Mesothelial cell of epicardium (in vitro differentiated cells): ENCODE data around the gene ARHGAP42. TPM values are rescaled to one million over a fixed set of nuclear protein-coding genes. Genes with fewer than 3 reads are reported as not detected.

Experiments used
- DNase-seq, 2 experiments: peaks; one replicate each; pipeline ENCODE4 v3.0.0; 2021; ENCODE audit warnings: low spot score in 2 of 2; ENCODE audit not compliant: unreplicated experiment in 2 of 2
- H3K27ac Mint-ChIP-seq: 2 replicates; pipeline ENCODE4 v1.8.0; 2021; ENCODE audit warnings: mixed read lengths
- H3K27me3 Mint-ChIP-seq: 2 replicates; pipeline ENCODE4 v1.8.0; 2021; ENCODE audit warnings: low read depth, mixed read lengths
- H3K36me3 Mint-ChIP-seq: 2 replicates; pipeline ENCODE4 v1.8.0; 2021; ENCODE audit warnings: mixed read lengths
- H3K4me1 Mint-ChIP-seq: 2 replicates; pipeline ENCODE4 v1.8.0; 2021; ENCODE audit warnings: mixed read lengths
- H3K4me3 Mint-ChIP-seq: 2 replicates; pipeline ENCODE4 v1.8.0; 2021; ENCODE audit warnings: mild to moderate bottlenecking, moderate library complexity, mixed read lengths
- H3K9me3 Mint-ChIP-seq: 2 replicates; pipeline ENCODE4 v1.8.0; 2021; ENCODE audit warnings: mixed read lengths
- CTCF ChIP-seq: fragments of 200-600 bp; sonication (generic); IDR thresholded peaks from one replicate; pipeline ENCODE4 v1.5.0; 2021; ENCODE audit warnings: antibody characterized with exemption; ENCODE audit not compliant: unreplicated experiment
- total RNA-seq: library from RNA; stranded (reverse); gene quantifications from 3 replicates; pipeline ENCODE4 v1.2.1, GENCODE V29; 2021

ARHGAP42 gene
- total RNA-seq, 1 donor from 2014 or later: 19.4 TPM

- Mint-ChIP-seq H3K4me1 (no peaks in the 10 kb centered on the region), H3K36me3 (peaks cover 21% of the 10 kb centered on the region)
These were observed 274.5 kb downstream of the ARHGAP42 start for GRCh38 chr11:100961633-100962032.

GRCh38 chr11:100963375-100963774 lies 276.3 kb downstream of the ARHGAP42 start:
- no peak overlapping the region for H3K27ac Mint-ChIP-seq
- no peak overlapping the region for H3K4me3 Mint-ChIP-seq
- no peak for TF ChIP-seq CTCF
- no peaks in the 10 kb centered on the region for H3K4me1 Mint-ChIP-seq
- peaks cover 14% of the 10 kb centered on the region for H3K9me3 Mint-ChIP-seq
- DNase-seq: no peak
- H3K36me3 Mint-ChIP-seq: peaks cover 29% of the 10 kb centered on the region
- H3K27me3 Mint-ChIP-seq: no peaks in the 10 kb centered on the region

More at GRCh38 chr11:100961633-100962032, 274.5 kb downstream of the ARHGAP42 start:
- Mint-ChIP-seq H3K27me3 (no peaks in the 10 kb centered on the region), H3K4me3 (no peak overlapping the region), H3K9me3 (peaks cover 4% of the 10 kb centered on the region), H3K27ac (no peak overlapping the region)
- no peak for DNase-seq
- TF ChIP-seq CTCF: no peak

GRCh38 chr11:100964435-100964834 lies 277.3 kb downstream of the ARHGAP42 start:
- Mint-ChIP-seq H3K27me3 (no peaks in the 10 kb centered on the region), H3K9me3 (peaks cover 21% of the 10 kb centered on the region), H3K36me3 (peaks cover 35% of the 10 kb centered on the region), H3K4me1 (no peaks in the 10 kb centered on the region), H3K4me3 (no peak overlapping the region), H3K27ac (no peak overlapping the region)
- no peak for DNase-seq
- no peak for TF ChIP-seq CTCF

- Mint-ChIP-seq H3K27ac (no peak overlapping the region), H3K36me3 (peaks cover 43% of the 10 kb centered on the region), H3K4me1 (no peaks in the 10 kb centered on the region), H3K27me3 (no peaks in the 10 kb centered on the region), H3K4me3 (no peak overlapping the region), H3K9me3 (peaks cover 27% of the 10 kb centered on the region)
- no peak for DNase-seq
- no peak for TF ChIP-seq CTCF
These were observed 278.3 kb downstream of the ARHGAP42 start for GRCh38 chr11:100965346-100965745.

- Mint-ChIP-seq H3K27me3 (no peaks in the 10 kb centered on the region), H3K4me1 (no peaks in the 10 kb centered on the region), H3K4me3 (no peak overlapping the region), H3K27ac (no peak overlapping the region), H3K9me3 (peaks cover 31% of the 10 kb centered on the region), H3K36me3 (peaks cover 46% of the 10 kb centered on the region)
- DNase-seq: no peak
- TF ChIP-seq CTCF: no peak
These were observed 279.3 kb downstream of the ARHGAP42 start for GRCh38 chr11:100966366-100966765.

GRCh38 chr11:100969008-100969407 lies 281.9 kb downstream of the ARHGAP42 start:
- no peaks in the 10 kb centered on the region for H3K27me3 Mint-ChIP-seq
- H3K36me3 Mint-ChIP-seq: peaks cover 42% of the 10 kb centered on the region
- no peak for TF ChIP-seq CTCF
- H3K27ac Mint-ChIP-seq: no peak overlapping the region
- no peak for DNase-seq
- no peaks in the 10 kb centered on the region for H3K4me1 Mint-ChIP-seq
- peaks cover 31% of the 10 kb centered on the region for H3K9me3 Mint-ChIP-seq
- H3K4me3 Mint-ChIP-seq: no peak overlapping the region
